T-helper 1 cell (primary cell): Measurements from ENCODE around the gene GJA4.
"Not testable (repeated sequence)": the region's sequence is repeated elsewhere in the genome, so short reads cannot be mapped to it uniquely, and the experiment has no call there.

Experiments
- DNase-seq, 5 donors: peaks; one replicate each; pipeline ENCODE4 v3.0.0-alpha.2; 2012 to 2020

GJA4 gene

DNA sequence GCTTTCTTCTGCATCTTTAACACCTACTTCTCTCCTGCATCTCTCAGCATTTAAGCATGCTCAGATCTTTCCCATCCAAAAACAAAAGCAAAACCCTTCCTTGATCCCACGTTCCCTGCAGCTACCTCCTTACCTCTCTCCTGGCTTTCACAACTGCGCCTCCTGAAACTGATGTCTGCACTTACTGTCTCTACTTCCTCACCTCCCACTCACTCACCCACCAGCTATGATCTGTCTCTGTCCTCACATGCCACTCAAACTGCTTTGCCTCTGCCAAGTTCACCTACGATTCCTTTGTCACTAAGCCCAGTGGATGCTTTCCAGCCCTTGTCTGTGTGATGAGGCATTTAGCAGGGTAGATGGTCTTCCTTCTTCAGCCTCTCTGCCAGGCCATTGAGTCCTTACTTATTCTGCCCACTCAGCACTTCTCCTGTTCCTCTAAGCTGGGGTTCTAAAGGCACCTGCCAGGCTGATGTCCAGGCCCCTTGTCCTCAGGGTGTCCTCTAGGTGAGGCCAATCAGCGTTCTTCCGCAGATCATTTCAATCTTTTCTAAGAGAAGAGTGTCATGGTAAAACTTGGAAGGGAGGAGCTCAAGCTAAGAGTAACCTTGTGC, 21.8 kb upstream of the GJA4 start:
- DNase-seq = no peak

- DNase-seq = no peak
Observed at GRCh38 chr1:34771573-34772371, 21.0 kb upstream of the GJA4 start.

DNA sequence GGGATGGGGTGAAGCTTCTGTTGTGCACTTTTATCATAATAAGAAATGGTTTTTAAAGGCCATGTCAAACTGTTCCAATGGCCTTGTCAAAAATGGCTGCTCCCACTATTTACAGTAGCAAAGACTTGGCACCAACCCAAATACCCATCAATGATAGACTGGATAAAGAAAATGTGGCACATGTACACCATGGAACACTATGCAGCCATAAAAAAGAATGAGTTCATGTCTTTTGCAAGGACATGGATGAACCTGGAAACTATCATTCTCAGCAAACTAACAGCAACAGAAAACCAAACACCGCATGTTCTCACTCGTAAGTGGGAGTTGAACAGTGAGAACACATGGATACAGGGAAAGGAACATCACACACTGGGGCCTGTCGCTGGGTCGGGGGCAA, 19.7 kb upstream of the GJA4 start:
- DNase-seq = not testable (repeated sequence)

DNA sequence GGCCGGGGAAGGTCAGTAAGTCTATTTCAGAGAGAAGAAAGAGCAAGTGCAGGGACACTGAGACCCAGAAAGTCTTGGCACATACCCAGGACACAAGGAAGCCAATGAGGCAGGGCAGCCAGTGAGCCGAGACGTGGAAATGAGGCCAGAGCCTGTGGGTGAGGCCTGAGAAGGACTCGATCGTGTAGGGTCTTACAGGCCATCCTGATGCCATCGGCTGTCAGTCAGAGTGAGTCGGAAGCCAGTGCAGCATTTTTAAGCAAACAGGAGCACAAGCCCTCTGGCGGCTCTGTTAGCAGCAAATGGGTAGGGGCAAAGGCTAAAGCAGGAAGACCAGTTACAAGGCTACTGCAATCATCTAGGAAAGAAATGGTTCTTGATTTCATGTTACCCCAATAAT, 17.8 kb upstream of the GJA4 start:
- no peak for DNase-seq

- DNase-seq = no peak
Observed at GRCh38 chr1:34776911-34777310, 15.9 kb upstream of the GJA4 start.

GRCh38 chr1:34777519-34778321, 15.1 kb upstream of the GJA4 start:
- no peak for DNase-seq

GRCh38 chr1:34778381-34778780, 14.4 kb upstream of the GJA4 start:
- no peak for DNase-seq

DNA sequence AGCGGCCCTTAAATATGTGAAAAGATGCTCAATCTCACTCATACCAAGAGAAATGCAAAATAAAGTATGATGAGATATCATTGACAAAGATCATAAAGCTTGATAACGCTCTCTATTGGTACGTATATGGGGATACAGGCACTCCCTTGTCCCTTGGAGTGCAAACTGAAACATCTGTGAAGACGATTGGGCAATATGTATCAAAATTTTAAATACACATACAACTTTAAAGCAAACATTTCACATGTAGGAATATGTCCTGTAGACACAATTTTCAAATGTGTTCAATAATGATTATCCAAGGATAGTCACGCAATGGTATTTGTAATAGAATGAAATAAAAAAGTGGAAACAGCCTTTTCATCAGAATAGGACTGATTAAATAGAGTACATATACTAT, 13.8 kb upstream of the GJA4 start:
- DNase-seq = no peak

- no peak for DNase-seq
Observed at GRCh38 chr1:34779526-34779925, 13.3 kb upstream of the GJA4 start.

DNA sequence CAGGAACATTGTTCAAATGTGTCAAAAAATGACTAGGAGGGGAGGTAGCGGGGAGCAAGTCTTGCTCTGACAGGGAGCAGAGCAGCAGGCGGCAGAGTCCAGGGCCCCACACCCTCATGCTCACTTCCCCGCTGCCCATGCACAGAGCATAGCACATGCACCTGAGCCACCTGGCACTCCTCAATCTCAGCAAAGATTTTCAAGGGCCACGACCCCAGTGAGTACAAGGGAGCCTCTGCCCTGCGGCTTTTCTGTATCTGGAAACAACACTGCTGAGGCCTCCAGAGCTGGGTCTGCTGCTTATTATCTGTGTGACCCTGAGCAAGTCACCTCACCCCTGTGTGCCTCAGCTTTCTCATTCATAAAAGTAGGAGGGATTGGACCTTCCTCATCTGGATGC, 12.8 kb upstream of the GJA4 start:
- DNase-seq = no peak

- DNase-seq = no peak
Observed at GRCh38 chr1:34780528-34780927, 12.3 kb upstream of the GJA4 start.

- DNase-seq = no peak
Observed at GRCh38 chr1:34781071-34781843, 11.5 kb upstream of the GJA4 start, which contains the start of gene GJB3. Gene GJB3, plus strand, starts transcription at chr1:34781214. Its CDS starts 3,549 bp downstream, at chr1:34784763.

DNA sequence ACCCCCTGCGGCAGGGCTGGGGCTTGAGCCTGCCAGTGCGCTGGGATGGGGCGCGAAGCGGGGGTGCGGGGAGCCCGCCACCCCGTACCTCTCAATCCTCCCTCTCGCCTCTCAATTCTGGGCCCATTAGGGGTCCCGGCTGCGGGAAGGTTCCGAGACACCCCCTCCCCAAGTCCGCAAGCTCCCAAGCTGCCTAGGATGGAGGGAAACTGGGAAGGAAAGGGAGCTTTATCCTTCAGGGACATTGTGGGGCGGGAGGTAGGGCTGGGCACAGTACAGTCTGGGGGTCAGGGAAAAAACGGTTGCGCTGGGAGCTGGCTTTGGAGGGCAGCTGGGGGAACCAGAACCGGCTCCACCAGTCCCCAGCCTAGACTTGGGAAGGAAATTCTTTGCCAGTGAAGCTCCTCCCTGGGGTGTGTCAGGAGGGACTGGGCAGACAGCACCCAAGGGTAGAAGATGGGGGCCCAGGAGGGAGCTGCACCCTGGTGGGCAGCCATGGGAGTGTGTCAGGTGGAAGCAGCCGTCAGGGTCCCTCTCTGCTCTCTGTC, 10.9 kb upstream of the GJA4 start:
- DNase-seq = no peak

DNA sequence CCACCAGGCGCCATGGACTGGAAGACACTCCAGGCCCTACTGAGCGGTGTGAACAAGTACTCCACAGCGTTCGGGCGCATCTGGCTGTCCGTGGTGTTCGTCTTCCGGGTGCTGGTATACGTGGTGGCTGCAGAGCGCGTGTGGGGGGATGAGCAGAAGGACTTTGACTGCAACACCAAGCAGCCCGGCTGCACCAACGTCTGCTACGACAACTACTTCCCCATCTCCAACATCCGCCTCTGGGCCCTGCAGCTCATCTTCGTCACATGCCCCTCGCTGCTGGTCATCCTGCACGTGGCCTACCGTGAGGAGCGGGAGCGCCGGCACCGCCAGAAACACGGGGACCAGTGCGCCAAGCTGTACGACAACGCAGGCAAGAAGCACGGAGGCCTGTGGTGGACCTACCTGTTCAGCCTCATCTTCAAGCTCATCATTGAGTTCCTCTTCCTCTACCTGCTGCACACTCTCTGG, 8.0 kb upstream of the GJA4 start:
- no peak for DNase-seq

GRCh38 chr1:34785231-34785874, 7.4 kb upstream of the GJA4 start:
- no peak for DNase-seq

GRCh38 chr1:34785875-34786470, 6.8 kb upstream of the GJA4 start:
- no peak for DNase-seq

GRCh38 chr1:34786521-34787325, 6.1 kb upstream of the GJA4 start:
- DNase-seq = peak in 4 of 5 donors; percentile 31 to 53 (median 38)

DNA sequence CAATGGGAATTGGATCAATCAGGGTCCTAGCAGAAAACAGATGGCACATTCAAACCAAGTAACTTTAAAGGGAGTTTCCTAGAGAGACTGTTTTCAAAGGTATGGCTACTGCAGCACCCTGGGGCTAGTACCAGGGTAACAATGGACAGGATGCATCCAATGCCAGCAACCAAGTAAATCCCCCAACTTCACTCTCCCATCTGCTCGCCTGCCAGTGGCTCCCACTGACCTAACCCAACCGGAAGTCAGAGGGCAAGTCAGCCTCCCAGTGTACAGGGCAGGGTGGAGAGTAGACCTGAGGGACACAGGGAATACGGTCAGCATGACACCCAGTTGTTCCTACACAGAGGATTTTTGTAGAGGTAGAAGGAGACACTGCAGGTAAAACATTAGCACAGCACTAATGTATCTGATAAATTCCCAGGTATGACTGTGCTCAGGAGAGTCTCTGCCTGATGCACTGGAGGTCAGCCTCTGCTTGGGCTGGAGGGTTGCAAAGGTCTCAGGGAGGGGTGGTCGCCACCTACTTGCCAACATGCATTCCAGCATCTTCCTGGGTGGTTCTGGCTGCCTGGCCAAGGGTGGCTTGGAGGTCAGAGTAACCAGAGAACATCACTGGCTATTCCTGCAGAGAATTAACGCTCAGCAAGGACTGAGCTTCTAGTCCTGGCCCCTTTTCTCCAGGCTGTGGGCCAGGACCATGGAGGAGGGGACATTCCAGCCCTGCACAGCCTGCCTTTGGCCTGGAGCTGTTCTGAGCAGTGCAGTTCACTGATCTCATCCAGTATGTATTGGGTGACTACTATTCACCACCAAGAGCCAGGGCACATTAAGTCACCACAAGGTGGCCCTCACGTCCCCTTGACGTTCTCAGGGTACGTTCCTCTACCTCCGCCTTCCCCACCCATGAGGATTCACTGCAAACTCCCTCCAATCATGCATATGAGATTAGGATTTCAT, 5.1 kb upstream of the GJA4 start:
- no peak for DNase-seq

DNA sequence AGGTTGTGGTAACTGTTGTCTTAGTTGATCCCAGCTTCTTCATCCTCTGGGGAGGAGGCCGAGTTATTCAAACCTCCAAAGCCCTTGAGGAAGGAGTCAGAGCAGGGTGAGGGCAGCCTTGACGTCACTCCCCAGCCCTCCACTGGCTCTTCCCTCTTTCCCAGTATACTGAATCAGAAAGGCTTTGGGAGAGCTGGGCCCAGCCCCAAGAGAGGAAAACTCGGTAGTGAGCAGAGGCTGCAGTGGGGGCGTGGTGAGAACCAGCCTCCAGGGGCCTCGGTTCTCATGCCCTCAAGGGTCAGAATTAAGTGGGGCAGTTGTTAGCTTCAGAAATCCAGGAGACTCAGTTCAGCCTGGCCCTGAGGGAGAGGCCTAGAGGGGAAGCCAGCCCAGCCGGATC, 1.8 kb upstream of the GJA4 start:
- no peak for DNase-seq
